SH-SY5Y (cell line): ENCODE data around the gene LRRC18.

Experiments used
- GATA2 ChIP-seq: IDR thresholded peaks from 2 replicates; pipeline ENCODE4 v1.6.1; 2011; ENCODE audit warnings: mild to moderate bottlenecking, low read depth, low read length
- GATA3 ChIP-seq: IDR thresholded peaks from 2 replicates; pipeline ENCODE4 v1.6.1; 2011; ENCODE audit warnings: low read depth, mild to moderate bottlenecking, low read length, moderate library complexity

DNA sequence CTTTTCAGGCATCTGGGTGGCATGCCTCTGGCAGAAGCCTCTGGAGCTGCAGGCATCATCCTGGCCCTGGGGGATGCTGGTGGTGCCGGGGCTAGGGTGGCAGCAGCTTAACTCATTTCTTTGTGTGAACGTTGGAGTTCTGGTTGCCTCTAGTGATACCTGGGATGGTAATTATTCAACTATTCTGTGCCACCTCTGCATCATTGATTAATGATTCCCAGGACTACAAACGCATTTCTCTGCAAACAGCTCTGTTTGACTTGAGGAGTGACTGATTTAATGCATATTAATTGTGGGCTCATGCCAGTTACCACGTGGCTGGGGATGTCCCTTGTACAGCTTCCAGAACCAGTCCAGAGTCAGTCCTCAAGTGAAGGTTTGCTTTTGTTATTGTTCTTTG is 55.9 kb downstream of the LRRC18 start:
- no peak for TF ChIP-seq GATA2
- no peak for TF ChIP-seq GATA3
